GM12878 (cell line): ENCODE measurements around the gene CFAP91. TPM values are rescaled to one million over a fixed set of nuclear protein-coding genes. Genes with fewer than 3 reads are reported as not detected.

Experiments used
- ATAC-seq: fragments of 200-7000 bp; cut with Tn5 transposase; 3 replicates; pipeline ENCODE4 v1.9.1; 2020; ENCODE audit warnings: mild to moderate bottlenecking, moderate library complexity
- BruUV-seq: library from RNA; stranded (reverse); fragments of 400-500 nt; replicated peaks from 2 replicates; lab custom pipeline; 2021; lab: Mats Ljungman, UMichigan
- CTCF ChIA-PET: fragments of 300-600 bp; sonication (Branson Sonifier 250); formaldehyde crosslinking; extraction: SDS; loops from one replicate; lab custom pipeline; 2021; ENCODE audit warnings: inconsistent platforms; lab: Yijun Ruan, JAX
- POLR2A ChIA-PET: fragments of 350-600 bp; formaldehyde crosslinking; extraction: SDS; loops from one replicate; lab custom pipeline; 2021; ENCODE audit warnings: inconsistent platforms; lab: Charles Lee
- RAD21 ChIA-PET: fragments of 300-600 bp; sonication (Branson Sonifier 250); formaldehyde crosslinking; loops from one replicate; lab custom pipeline; 2023; ENCODE audit warnings: antibody characterized with exemption; ENCODE audit not compliant: unreplicated experiment; lab: Charles Lee
- SMC1A ChIA-PET: fragments of 300-600 bp; sonication (Branson Sonifier 250); formaldehyde crosslinking; loops from one replicate; lab custom pipeline; 2023; ENCODE audit not compliant: unreplicated experiment, uncharacterized antibody; lab: Charles Lee
- DNase-seq: peaks from one replicate; pipeline ENCODE4 v3.0.0-alpha.2; 2011; ENCODE audit warnings: low read depth, low spot score
- FAIRE-seq: peaks from 3 replicates; lab custom pipeline; 2011; peaks lifted over from hg19 to GRCh38; lab: Jason Lieb, UNC
- H2AFZ ChIP-seq: 2 replicates; pipeline ENCODE4 v1.6.0; 2011; ENCODE audit warnings: low read depth, low read length, control low read depth; ENCODE audit not compliant: control insufficient read depth
- H3K27ac ChIP-seq: 2 replicates; pipeline ENCODE4 v1.5.1; 2011; ENCODE audit warnings: control low read depth; ENCODE audit not compliant: control insufficient read depth, insufficient read depth
- H3K27me3 ChIP-seq, 2 experiments: replicated peaks in 1 of 2; 2 replicates each; pipeline versions ENCODE4 v1.6.0 to v1.6.1; 2011; ENCODE audit warnings: low read length in 1 of 2; ENCODE audit not compliant: control insufficient read depth in 2 of 2, insufficient read depth in 2 of 2
- H3K36me3 ChIP-seq, 2 experiments: 2 replicates each; pipeline ENCODE4 v1.5.1; 2011; ENCODE audit warnings: low read length in 1 of 2; ENCODE audit not compliant: control insufficient read depth in 2 of 2, insufficient read depth in 2 of 2
- H3K4me1 ChIP-seq: 2 replicates; pipeline ENCODE4 v1.6.1; 2011; ENCODE audit warnings: mild to moderate bottlenecking, low read length, moderate library complexity, mixed read lengths; ENCODE audit not compliant: control insufficient read depth, insufficient read depth
- H3K4me2 ChIP-seq: 2 replicates; pipeline ENCODE4 v1.6.0; 2011; ENCODE audit warnings: control low read depth; ENCODE audit not compliant: control insufficient read depth, insufficient read depth
- H3K4me3 ChIP-seq: fragments of 200-600 bp; sonication (generic); 2 replicates; pipeline ENCODE4 v1.5.1; 2016
- H3K79me2 ChIP-seq: 2 replicates; pipeline ENCODE4 v1.6.0; 2011; ENCODE audit warnings: low read length; ENCODE audit not compliant: control insufficient read depth, insufficient read depth
- H3K9ac ChIP-seq: 2 replicates; pipeline ENCODE4 v1.8.0; 2011; ENCODE audit warnings: low read length, control low read depth, mixed read lengths; ENCODE audit not compliant: control insufficient read depth, insufficient read depth
- H3K9me3 ChIP-seq: replicated peaks from 3 replicates; pipeline ENCODE4 v1.5.1; 2011; ENCODE audit warnings: mild to moderate bottlenecking, low read length; ENCODE audit not compliant: control insufficient read depth, insufficient read depth
- H4K20me1 ChIP-seq: 2 replicates; pipeline ENCODE4 v1.6.0; 2011; ENCODE audit not compliant: control insufficient read depth, insufficient read depth
- ASH2L ChIP-seq: fragments of 300-600, 200-600 bp; sonication (generic); IDR thresholded peaks from 2 replicates; pipeline ENCODE4 v1.6.1; 2017; ENCODE audit warnings: low read depth, mild to moderate bottlenecking, borderline replicate concordance
- BCL3 ChIP-seq: IDR thresholded peaks from 2 replicates; pipeline ENCODE4 v1.6.1; 2011; ENCODE audit warnings: borderline replicate concordance, low read depth, mild to moderate bottlenecking, moderate library complexity, low read length; ENCODE audit not compliant: insufficient read depth, poor library complexity, severe bottlenecking
- EP300 ChIP-seq, 2 experiments: fragments of 150-350 bp in 1 of 2; IDR thresholded peaks; 2 replicates each; pipeline ENCODE4 v1.6.1; 2011 to 2012; ENCODE audit warnings: low read depth in 2 of 2, low read length in 2 of 2, borderline replicate concordance in 1 of 2, improper control_type of control experiment in 1 of 2, inconsistent platforms in 1 of 2; ENCODE audit not compliant: control insufficient read depth in 1 of 2
- EZH2 ChIP-seq: IDR thresholded peaks from 2 replicates; pipeline ENCODE4 v1.6.1; 2012; ENCODE audit warnings: low read depth, mild to moderate bottlenecking, control low read depth, inconsistent platforms, low read length, borderline replicate concordance; ENCODE audit not compliant: control insufficient read depth
- HCFC1 ChIP-seq: fragments of 150-350 bp; IDR thresholded peaks from 2 replicates; pipeline ENCODE4 v1.6.1; 2014; ENCODE audit warnings: low read length
- JUND ChIP-seq: IDR thresholded peaks from 2 replicates; pipeline ENCODE4 v1.6.1; 2012; ENCODE audit warnings: low read depth, mild to moderate bottlenecking, low read length, improper control_type of control experiment, moderate library complexity
- NFXL1 ChIP-seq: fragments of 450-650 bp; IDR thresholded peaks from 2 replicates; pipeline ENCODE4 v1.6.1; 2017; ENCODE audit warnings: antibody characterized with exemption, mild to moderate bottlenecking, borderline replicate concordance
- NR2C1 ChIP-seq: fragments of 450-650 bp; IDR thresholded peaks from 2 replicates; pipeline ENCODE4 v1.6.1; 2017; ENCODE audit warnings: antibody characterized with exemption, mild to moderate bottlenecking, moderate library complexity
- PAX8 ChIP-seq: fragments of 450-650 bp; IDR thresholded peaks from 2 replicates; pipeline ENCODE4 v1.6.1; 2017; ENCODE audit warnings: mild to moderate bottlenecking, moderate library complexity
- SMC3 ChIP-seq: IDR thresholded peaks from 2 replicates; pipeline ENCODE4 v1.6.1; 2011; ENCODE audit warnings: low read length, improper control_type of control experiment, borderline replicate concordance
- ZBTB40 ChIP-seq: fragments of 450-650 bp; IDR thresholded peaks from 2 replicates; pipeline ENCODE4 v1.6.1; 2016; ENCODE audit warnings: mild to moderate bottlenecking, moderate library complexity, borderline replicate concordance
- ZNF384 ChIP-seq: IDR thresholded peaks from 2 replicates; pipeline ENCODE4 v1.6.1; 2012; ENCODE audit warnings: low read depth, mild to moderate bottlenecking, low read length, improper control_type of control experiment, borderline replicate concordance
- ZNF687 ChIP-seq: fragments of 450-650 bp; IDR thresholded peaks from 2 replicates; pipeline ENCODE4 v1.6.1; 2017; ENCODE audit warnings: mild to moderate bottlenecking, moderate library complexity
- WGBS: methylation state at CpG from one replicate; pipeline ENCODE4 v1.1.6; 2016; ENCODE audit warnings: low lambda C conversion rate; ENCODE audit not compliant: insufficient replicate concordance, insufficient coverage; ENCODE audit errors: missing lambda C conversion rate; 5-methylcytosine and 5-hydroxymethylcytosine counted together
- in situ Hi-C: fragments of 300-500 bp; cut with MboI; formaldehyde crosslinking; loops from 9 replicates; pipeline ENCODE4 v1.14.3; 2018; ENCODE audit warnings: mixed read lengths
- intact Hi-C: fragments of 100-400 bp; cut with micrococcal nuclease; formaldehyde crosslinking; loops from one replicate; pipeline ENCODE4 v1.14.2; 2022; ENCODE audit not compliant: unreplicated experiment
- polyA plus RNA-seq, 11 experiments: library from polyadenylated mRNA; depleted of rRNA in 4 of 11; unstranded in 6 of 11; stranded (reverse) in 5 of 11; fragments of >200 nt; fragmentation: Nextera tagmentation in 4 of 11; fragmentation: Illumina TruSeq in 1 of 11; extraction: Ambion mirVana in 4 of 11; extraction: Trizol in 1 of 11; gene quantifications; 1 replicate in 1 of 11; 2 replicates in 10 of 11; pipeline versions ENCODE4 v1.2.1 to v1.2.3, GENCODE V29; 2011 to 2016; ENCODE audit warnings: inconsistent platforms in 2 of 11, missing spikeins in 2 of 11, low read depth in 1 of 11
- total RNA-seq, 4 experiments: library from RNA; depleted of rRNA in 3 of 4; stranded (reverse); fragments of >200 nt in 3 of 4; fragmentation: Illumina TruSeq in 1 of 4; extraction: Trizol in 1 of 4; gene quantifications; 2 replicates each; pipeline versions ENCODE4 v1.2.1 to v1.2.3, GENCODE V29; 2013 to 2021

The CFAP91 gene
- total and polyA plus RNA-seq, 10 of the 15 experiments (the other 5 are each of a cell fraction or from before 2014, with no cell fraction given): 0.03 to 2.2 (median 0.92) TPM

- POLR2A ChIA-PET: interaction anchor here (0.5 to 4.3 kb wide), 8 partner anchors 9 to 188 kb away, joined by 3 to 25 read pairs (median 4); partner anchors contain the start of gene COX17
- Histone ChIP-seq H2AFZ (no peak overlapping the region), H3K9me3 (no peaks in the 10 kb centered on the region; the same call in 2 of the 3 replicates), H3K4me3 (no peak overlapping the region), H3K36me3 (peaks cover 0 to 7% of the 10 kb centered on the region in 2 experiments; a peak in 1 of 4 replicates), H3K79me2 (no peaks in the 10 kb centered on the region; the same call in 1 of the 2 replicates), H3K4me2 (no peak overlapping the region), H3K9ac (no peak overlapping the region), H4K20me1 (no peaks in the 10 kb centered on the region), H3K27ac (no peak overlapping the region), H3K27me3 (no peaks in the 10 kb centered on the region), H3K4me1 (peaks cover 30% of the 10 kb centered on the region)
- DNase-seq (no peak), ATAC-seq (no peak), FAIRE-seq (no peak)
- BruUV-seq: no TSS peak
- in situ Hi-C loops (no loop called here), intact Hi-C loops (loop anchor here (2.0 kb wide), 1 partner anchor 25 kb away; no protein-coding TSS in a partner anchor)
- CTCF ChIA-PET: interaction anchor here (0.7 to 9.5 kb wide), 8 partner anchors 9 to 113 kb away, joined by 3 to 71 read pairs (median 10); partner anchors contain the start of genes COX17 and PLA1A
- RAD21 ChIA-PET: interaction anchor here (0.6 to 5.4 kb wide), 15 partner anchors 10 to 439 kb away, joined by 3 to 52 read pairs (median 5); partner anchors contain the start of gene COX17
- WGBS: 95% methylated on average over 2 of the region's 2 CpGs
- SMC1A ChIA-PET: interaction anchor here (0.7 to 8.0 kb wide), 16 partner anchors 8 to 369 kb away, joined by 3 to 100 read pairs (median 6); partner anchors contain the start of gene COX17
- no peak for TF ChIP-seq ASH2L
- no peak for TF ChIP-seq PAX8
- no peak for TF ChIP-seq BCL3
- TF ChIP-seq ZNF384: no peak
- no peak for TF ChIP-seq NFXL1
- no peak for TF ChIP-seq SMC3
- no peak for TF ChIP-seq EZH2
- TF ChIP-seq HCFC1: no peak
- TF ChIP-seq ZBTB40: no peak
- no peak for TF ChIP-seq ZNF687
- no peak for TF ChIP-seq JUND
- TF ChIP-seq NR2C1: no peak
- TF ChIP-seq EP300 (IDR thresholded peaks at IDR 0.05; ENCODE audit: borderline replicate concordance in 1 of 2, control insufficient read depth in 1 of 2, low read depth in 2 of 2, low read length in 2 of 2): no peak
These were observed 38.9 kb upstream of the CFAP91 start for GRCh38 chr3:119663885-119664284.
